HUES6 (cell line): ENCODE results near the gene DNAJC18.
"Not testable (repeated sequence)": the region's sequence is repeated elsewhere in the genome, so short reads cannot be mapped to it uniquely, and the experiment has no call there.

Source experiments
- H3K27ac ChIP-seq: 2 replicates; pipeline ENCODE4 v1.7.0; 2013; ENCODE audit warnings: low read depth, mild to moderate bottlenecking, low read length, inconsistent platforms
- H3K27me3 ChIP-seq: 2 replicates; pipeline ENCODE4 v1.6.1; 2013; ENCODE audit warnings: low read length; ENCODE audit not compliant: control insufficient read depth, insufficient read depth
- H3K36me3 ChIP-seq: 2 replicates; pipeline ENCODE4 v1.6.1; 2013; ENCODE audit warnings: low read length; ENCODE audit not compliant: control insufficient read depth, insufficient read depth
- H3K4me1 ChIP-seq: 2 replicates; pipeline ENCODE4 v1.6.1; 2013; ENCODE audit warnings: low read length; ENCODE audit not compliant: control insufficient read depth, insufficient read depth
- H3K4me3 ChIP-seq: 2 replicates; pipeline ENCODE4 v1.5.1; 2013; ENCODE audit warnings: low read depth, low read length
- H3K9ac ChIP-seq: one replicate; pipeline ENCODE4 v1.6.1; 2013; ENCODE audit warnings: mild to moderate bottlenecking, low read length
- H3K9me3 ChIP-seq: 2 replicates; pipeline ENCODE4 v1.6.1; 2013; ENCODE audit warnings: low read depth, low read length; ENCODE audit not compliant: control insufficient read depth, insufficient read depth

Gene DNAJC18

DNA sequence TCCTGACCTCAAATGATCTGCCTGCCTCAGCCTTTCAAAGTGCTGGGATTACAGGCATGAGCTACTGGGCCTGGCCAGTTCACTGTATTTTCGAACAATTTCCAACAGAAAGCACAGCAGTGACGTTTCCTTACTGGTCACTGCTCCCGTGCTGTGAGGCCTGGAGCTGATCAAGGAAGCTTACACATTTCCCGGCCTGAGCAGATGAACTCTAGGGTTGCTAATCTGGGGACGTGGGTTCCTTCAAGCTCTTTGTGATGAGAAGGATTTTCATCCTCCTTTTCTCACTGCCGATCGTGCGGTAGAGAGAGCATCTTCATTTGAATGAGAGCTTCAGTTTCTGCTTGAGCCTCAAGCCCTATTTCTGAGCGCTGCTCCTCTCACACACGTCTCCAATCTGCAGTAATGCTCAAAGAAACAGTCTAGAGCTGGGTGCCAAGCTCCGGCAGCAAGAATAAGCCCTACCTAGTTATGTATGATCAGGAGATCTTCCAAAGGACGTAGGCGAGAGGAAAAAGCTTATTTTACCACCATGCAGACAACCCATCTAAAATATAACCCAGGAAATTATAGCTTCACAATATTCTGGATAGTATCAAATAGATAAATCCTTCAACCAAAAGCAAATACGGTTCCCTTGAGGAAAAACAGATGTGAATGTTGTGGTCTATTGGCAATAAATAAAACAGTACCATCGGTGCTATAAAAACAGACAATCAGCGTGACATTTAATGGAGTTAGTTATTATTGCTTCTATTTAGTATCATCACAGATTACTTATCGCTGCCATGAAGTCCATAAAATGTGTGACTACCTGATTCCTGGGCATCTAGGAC, 28.1 kb downstream of the DNAJC18 start:
- H3K27ac ChIP-seq, result no peak overlapping the region
- H3K9ac ChIP-seq, result no peak overlapping the region
- H3K27me3 ChIP-seq, result no peaks in the 10 kb centered on the region
- no peak overlapping the region for H3K4me3 ChIP-seq
- H3K4me1 ChIP-seq, result no peaks in the 10 kb centered on the region
- H3K9me3 ChIP-seq, result no peaks in the 10 kb centered on the region
- peaks cover 4% of the 10 kb centered on the region for H3K36me3 ChIP-seq

DNA sequence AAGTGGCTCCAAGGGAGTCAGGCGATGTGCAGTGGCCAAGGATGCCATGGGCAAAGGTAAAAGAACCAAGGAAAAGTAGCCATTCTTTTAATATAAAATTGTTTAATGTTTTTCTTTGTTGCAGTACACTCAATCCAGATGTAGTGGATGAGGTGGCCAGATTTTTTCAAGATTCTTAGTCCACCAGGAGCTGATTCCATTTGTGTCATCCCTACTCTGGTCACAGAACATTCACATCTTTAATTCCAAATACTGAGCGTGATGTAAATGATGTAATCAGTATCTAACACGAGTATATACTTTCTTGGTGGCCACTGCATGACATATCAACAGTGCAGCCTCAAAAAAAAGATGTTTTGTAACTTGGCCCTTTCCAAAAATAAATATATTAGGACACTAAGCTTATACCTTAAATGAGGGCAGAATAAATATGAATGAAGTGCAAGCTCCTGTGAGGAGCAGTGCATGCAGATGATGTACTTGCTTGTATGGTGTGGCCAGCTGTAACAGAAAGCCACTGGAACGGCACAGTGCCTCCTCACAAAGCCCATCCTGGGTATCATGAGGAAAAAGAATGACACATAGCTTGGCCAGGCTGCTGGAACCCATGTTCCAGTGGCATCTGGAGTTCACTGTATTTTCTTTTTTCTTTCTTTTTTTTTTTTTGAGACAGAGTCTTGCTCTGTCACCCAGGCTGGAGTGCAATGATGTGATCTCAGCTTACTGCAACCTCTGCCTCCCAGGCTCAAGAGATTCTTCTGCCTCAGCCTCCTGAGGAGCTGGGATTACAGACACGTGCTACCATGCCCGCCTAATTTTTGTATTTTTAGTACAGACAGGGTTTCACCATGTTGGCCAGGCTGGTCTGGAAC, 29.0 kb downstream of the DNAJC18 start:
- Histone ChIP-seq H3K27me3 (no peaks in the 10 kb centered on the region), H3K9me3 (no peaks in the 10 kb centered on the region)

DNA sequence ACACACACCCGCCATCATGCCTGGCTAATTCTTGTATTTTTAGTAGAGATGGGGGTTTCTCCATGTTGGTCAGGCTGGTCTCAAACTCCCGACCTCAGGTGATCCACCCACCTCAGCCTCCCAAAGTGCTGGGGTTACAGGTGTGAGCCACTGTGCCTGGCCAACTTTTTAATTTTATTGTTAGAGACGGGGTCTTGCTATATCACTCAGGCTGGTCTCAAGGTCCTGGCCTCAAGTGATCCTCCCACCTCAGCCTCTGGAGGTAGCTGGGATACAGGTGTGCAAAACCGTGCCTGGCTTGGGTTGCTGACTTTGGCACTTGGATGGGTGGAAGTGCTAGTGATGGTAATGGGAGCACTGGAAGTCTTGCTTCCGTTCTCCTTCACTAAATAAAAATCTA, 30.2 kb downstream of the DNAJC18 start:
- not testable (repeated sequence) for H3K9ac ChIP-seq, H3K4me1 ChIP-seq

More for the DNA sequence above, 29.0 kb downstream of the DNAJC18 start:
- no peaks in the 10 kb centered on the region for H3K4me1 ChIP-seq
- no peak overlapping the region for H3K9ac ChIP-seq
- H3K27ac ChIP-seq, result no peak overlapping the region
- peaks cover 4% of the 10 kb centered on the region for H3K36me3 ChIP-seq
- H3K4me3 ChIP-seq, result no peak overlapping the region

DNA sequence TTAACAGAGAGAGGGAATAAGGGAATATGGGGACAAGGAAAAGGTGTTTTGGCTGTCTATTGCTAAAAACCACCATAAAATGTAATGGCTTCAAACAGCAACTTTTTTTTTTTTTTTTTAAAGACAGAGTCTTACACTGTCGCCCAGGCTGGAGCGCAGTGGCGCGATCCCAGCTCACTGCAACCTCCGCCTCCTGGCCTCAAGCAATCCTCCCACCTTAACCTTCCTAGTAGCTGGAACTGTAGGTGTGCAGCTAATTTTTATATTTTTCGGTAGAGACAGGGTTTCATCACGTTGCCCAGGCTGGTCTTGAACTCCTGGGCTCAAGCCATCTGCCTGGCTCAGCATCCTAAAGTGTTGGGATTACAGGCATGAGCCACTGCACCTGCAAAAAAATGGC, 31.1 kb downstream of the DNAJC18 start:
- Histone ChIP-seq H3K4me1 (peaks cover 11% of the 10 kb centered on the region), H3K9ac (no peak overlapping the region), H3K36me3 (no peaks in the 10 kb centered on the region), H3K9me3 (no peaks in the 10 kb centered on the region), H3K4me3 (no peak overlapping the region), H3K27me3 (no peaks in the 10 kb centered on the region), H3K27ac (no peak overlapping the region)

More for the DNA sequence above, 30.2 kb downstream of the DNAJC18 start:
- not testable (repeated sequence) for H3K36me3 ChIP-seq, H3K4me3 ChIP-seq, H3K27ac ChIP-seq, H3K9me3 ChIP-seq, H3K27me3 ChIP-seq

DNA sequence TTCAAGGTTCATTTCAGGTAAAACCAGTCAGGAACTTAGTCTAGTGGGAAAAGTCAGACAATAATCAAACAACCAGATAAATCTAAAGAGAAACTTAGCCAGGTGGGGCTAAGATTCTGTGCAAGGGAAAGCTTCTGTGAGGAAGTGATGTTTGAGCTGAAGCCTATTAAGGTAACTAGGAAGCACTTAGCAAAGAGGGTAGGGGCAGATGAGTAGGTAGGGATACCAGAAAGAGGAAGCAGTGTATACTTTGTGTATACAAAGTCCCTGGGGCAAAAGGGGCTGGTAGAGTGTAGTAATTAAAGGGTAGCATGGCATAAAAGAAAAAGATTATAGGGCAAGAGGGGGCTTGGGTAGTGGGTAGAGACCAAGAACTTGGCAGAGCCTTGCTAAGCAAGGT, 31.8 kb downstream of the DNAJC18 start:
- Histone ChIP-seq H3K4me1 (peaks cover 14% of the 10 kb centered on the region), H3K9me3 (no peaks in the 10 kb centered on the region), H3K4me3 (no peak overlapping the region), H3K9ac (no peak overlapping the region), H3K27ac (no peak overlapping the region), H3K27me3 (no peaks in the 10 kb centered on the region), H3K36me3 (no peaks in the 10 kb centered on the region)

DNA sequence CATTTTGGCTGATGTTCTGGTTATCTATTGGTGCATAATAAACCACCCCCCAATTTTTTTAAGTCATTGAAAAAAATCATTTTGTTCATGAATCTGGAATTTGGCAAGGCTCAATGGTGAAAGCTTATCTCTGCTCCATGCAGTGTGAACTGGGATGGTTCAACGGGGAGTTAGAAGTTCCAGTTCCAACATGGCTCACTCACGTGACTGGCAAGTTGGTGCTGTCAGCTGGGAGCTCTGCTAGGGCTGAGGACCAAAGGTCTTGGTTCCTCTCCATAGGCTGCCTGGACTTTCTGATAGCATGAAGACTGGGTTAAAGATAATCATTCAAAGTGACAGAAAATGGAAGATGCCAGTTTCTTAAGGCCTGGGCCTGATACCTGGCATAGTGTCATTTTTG, 32.4 kb downstream of the DNAJC18 start:
- Histone ChIP-seq H3K9ac (no peak overlapping the region), H3K4me1 (peaks cover 14% of the 10 kb centered on the region), H3K27me3 (no peaks in the 10 kb centered on the region), H3K4me3 (no peak overlapping the region), H3K9me3 (no peaks in the 10 kb centered on the region), H3K36me3 (no peaks in the 10 kb centered on the region), H3K27ac (no peak overlapping the region)

DNA sequence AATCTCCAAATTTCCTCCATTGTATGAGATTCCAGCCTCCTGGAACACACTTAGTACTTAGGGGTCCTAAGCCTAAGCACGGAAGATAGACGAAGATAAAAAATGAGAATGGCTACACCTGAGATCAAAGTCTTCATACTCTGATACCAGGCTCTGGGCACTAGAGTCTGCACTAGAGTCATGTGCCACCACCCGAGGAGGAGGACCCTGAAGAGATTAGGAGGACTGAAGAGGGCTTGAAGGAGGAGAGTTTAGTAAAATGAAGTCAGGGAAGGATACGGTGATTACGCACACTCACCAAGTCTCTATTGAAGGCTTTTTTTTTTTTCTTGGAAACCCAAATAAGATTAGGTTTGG, 34.9 kb downstream of the DNAJC18 start:
- Histone ChIP-seq H3K36me3 (peaks cover 13% of the 10 kb centered on the region), H3K4me1 (peaks cover 14% of the 10 kb centered on the region)

DNA sequence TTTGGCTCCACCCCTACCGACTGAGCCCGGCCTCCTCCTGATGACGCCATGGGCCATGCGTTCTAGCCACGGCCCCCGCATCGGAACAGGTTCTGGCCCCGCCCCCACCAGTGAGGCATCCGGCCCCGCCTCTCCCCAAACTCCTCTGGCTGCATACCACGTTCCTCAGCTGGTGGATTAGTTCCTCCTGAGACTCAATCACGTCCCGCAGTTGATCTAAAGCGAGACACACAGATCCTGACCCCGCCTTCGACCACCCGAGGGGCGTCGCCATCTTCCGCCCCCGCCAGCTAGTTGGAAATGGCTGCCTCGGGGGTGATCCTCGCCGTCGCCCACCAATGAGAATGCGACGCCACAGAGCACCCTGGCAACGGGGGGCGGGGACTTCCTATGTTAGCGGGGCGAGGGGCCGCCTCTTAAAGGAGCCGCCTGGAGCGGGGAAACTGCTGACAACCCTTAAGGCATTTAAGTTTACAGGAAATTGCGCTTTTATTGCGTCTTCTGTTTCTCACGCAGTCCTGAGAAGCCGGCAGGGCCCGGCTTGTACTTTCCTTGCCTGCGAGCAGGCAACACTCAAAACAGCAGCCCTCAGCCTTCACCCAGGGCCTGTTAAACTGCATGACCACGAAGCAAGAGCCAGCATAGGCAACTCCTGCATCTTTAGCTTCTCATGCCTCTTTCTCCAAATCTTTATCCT, 35.4 kb downstream of the DNAJC18 start, which contains the start of gene SPATA24:
SPATA24 (minus strand) TSS at position 303 of the 697 bp plus-strand sequence; CDS start at position 274, 29 bp downstream.
- Histone ChIP-seq H3K27ac (peak within 1 kb of the TSS; percentile 70), H3K36me3 (peaks cover 15% of the 10 kb centered on the region), H3K27me3 (no peaks in the 10 kb centered on the region), H3K4me3 (peak within 1 kb of the TSS; percentile 85), H3K4me1 (peaks cover 14% of the 10 kb centered on the region), H3K9me3 (no peaks in the 10 kb centered on the region), H3K9ac (peak within 1 kb of the TSS; percentile 90)

More for the DNA sequence above, 34.9 kb downstream of the DNAJC18 start:
- no peaks in the 10 kb centered on the region for H3K27me3 ChIP-seq
- H3K9me3 ChIP-seq, result no peaks in the 10 kb centered on the region
- peak overlapping the region; percentile 85 for H3K4me3 ChIP-seq
- H3K9ac ChIP-seq, result peak overlapping the region; percentile 47
- H3K27ac ChIP-seq, result peak overlapping the region; percentile 70

DNA sequence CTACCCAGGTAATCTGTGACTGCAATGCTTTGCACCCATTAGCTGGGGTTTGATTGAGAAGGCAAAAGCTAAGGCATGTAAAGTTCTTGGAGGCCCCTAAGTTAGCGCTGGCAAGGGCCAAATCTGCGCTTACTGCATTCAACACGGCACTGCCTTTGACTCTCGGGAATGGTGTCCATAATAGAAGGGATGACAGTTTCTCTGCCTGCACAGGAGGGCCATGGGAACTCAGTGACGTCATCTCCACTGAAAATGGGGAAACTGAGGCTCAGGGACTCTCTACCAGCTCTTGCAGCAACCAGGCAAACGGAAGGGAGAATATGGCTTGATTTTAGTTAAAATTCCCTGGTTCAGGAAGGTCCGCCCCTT, 35.9 kb downstream of the DNAJC18 start:
- Histone ChIP-seq H3K36me3 (peaks cover 15% of the 10 kb centered on the region), H3K27ac (peak overlapping the region; percentile 70; the same call in 1 of the 2 replicates), H3K4me3 (peak overlapping the region; percentile 85), H3K4me1 (peaks cover 14% of the 10 kb centered on the region), H3K27me3 (no peaks in the 10 kb centered on the region), H3K9me3 (no peaks in the 10 kb centered on the region), H3K9ac (peak overlapping the region; percentile 90)

DNA sequence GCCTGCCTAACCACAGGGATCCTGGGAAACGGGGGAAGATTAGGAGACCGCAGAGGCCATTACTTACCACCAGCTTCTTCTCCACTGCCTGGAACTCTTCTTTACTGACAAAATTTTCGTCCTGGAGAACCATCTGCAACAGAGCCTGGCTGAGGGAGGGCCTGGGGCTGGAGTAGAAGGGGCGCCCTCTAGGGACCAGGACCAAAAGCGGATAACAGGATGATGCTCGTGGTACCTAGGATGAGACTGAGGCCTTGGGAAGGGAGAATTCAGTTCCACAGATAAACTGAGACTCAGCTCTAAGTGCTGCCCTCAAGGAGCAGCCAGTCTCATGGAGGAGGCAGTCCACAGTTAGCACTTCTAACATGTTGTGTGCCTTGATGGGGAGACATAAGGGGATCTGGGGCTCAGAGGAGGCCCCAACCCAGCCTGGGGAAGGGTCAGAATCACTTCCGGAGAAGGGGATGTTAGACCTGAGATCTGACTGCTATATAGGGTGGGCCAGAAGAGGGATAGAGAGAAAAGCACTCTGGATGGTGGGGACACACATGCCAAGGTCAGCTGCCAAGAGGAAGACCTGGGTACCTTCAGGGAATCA, 36.7 kb downstream of the DNAJC18 start:
- Histone ChIP-seq H3K9ac (no peak overlapping the region), H3K9me3 (no peaks in the 10 kb centered on the region), H3K4me3 (no peak overlapping the region), H3K36me3 (peaks cover 15% of the 10 kb centered on the region), H3K27me3 (no peaks in the 10 kb centered on the region), H3K4me1 (peaks cover 14% of the 10 kb centered on the region), H3K27ac (no peak overlapping the region)
